Measurements from ENCODE around the gene UFD1.
A peak's percentile ranks its signal among the peaks of the same experiment; 100 is the strongest.

The UFD1 gene

DNA sequence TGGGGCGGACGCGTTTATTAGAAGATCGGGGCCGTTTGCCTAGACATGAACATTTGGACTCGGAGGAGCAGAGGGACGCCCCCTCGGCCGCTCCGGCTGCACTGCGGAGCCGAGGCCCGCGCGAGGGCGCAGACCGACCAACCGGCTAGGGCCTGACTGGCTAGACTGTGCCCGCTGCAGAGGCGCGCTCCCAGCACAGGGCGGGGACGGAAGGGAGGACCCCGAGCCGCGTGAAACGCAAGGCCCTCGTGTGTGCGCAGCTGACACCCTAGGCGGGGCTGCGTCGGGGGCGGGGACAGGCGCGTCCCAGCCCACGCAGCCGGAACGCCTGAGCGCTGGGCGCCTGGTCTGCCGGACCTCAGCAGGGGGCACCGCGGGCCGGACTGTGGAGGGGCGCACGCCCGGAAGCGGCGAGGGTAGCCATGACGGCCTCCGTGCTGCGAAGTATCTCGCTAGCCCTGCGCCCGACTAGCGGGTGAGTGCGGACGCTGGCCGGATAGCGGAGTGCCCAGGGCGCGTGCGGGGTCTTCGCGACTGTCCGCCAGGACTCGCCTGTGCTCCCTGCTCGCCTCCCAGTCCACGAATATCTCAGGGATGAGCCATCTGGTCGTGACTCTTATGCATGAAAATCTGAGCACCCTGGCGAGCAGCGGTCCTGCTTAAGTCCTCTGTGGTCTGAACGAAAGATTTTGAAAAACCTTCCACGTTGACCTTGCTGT, 46.7 kb downstream of the UFD1 start, which contains the start of gene MRPL40:
Gene MRPL40 (plus strand): TSS at position 413 of the 719 bp plus-strand sequence. CDS start 10 bp downstream, at position 423.
- TF ChIP-seq CTCF (conservative IDR thresholded peaks at IDR 0.05): no peak
- H3K27ac ChIP-seq: peak within 1 kb of the TSS; percentile 99

DNA sequence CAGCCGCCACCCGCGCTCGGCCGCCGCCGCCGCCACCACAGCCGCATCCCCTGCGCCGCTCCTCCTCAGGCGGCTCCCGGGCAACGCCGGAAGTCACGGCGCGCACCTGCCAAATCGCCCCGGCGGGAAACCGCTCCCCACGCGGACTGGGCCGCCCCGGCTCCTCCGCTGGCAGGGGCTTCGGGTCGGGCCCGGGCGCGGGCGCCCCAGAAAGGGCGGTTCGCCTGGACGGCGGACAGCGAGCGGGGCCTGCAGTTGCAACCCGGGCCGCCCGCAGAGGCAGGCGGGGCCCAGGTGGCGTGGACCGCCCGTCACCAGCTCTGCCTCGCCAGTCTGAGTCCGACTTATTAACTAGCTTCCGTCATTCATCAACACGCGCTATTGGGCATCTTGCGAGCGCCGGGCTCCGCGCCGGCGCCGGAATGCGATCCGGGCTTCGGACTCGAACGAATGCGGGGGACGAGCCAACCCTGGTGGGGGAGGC, 47.3 kb downstream of the UFD1 start, which contains the start of gene HIRA:
Gene HIRA (minus strand): TSS at position 85 of the 484 bp plus-strand sequence. CDS start 257 bp downstream, outside the sequence.
- peak within 1 kb of the TSS; percentile 99 for H3K27ac ChIP-seq
- TF ChIP-seq CTCF (conservative IDR thresholded peaks at IDR 0.05): no peak

GRCh38 chr22:19430890-19431541, 48.0 kb downstream of the UFD1 start:
- TF ChIP-seq CTCF (conservative IDR thresholded peaks at IDR 0.05): peak; percentile 41

GRCh38 chr22:19429950-19430889, 48.8 kb downstream of the UFD1 start:
- no peak for TF ChIP-seq CTCF (conservative IDR thresholded peaks at IDR 0.05)
- H3K27ac ChIP-seq: peak overlapping the region; percentile 99

More at GRCh38 chr22:19430890-19431541, 48.0 kb downstream of the UFD1 start:
- peak overlapping the region; percentile 99 for H3K27ac ChIP-seq

- no peak for TF ChIP-seq CTCF (conservative IDR thresholded peaks at IDR 0.05)
- no peak overlapping the region for H3K27ac ChIP-seq
These were observed 54.9 kb downstream of the UFD1 start for GRCh38 chr22:19424186-19424500.

- no peak overlapping the region for H3K27ac ChIP-seq
- TF ChIP-seq CTCF (conservative IDR thresholded peaks at IDR 0.05): no peak
These were observed 56.3 kb downstream of the UFD1 start for GRCh38 chr22:19422440-19423301.
